Left lung (tissue), 10 donors: Measurements from ENCODE around the gene PIANP. TPM values are rescaled to one million over a fixed set of nuclear protein-coding genes. Genes with fewer than 3 reads are reported as not detected.
"Not testable (repeated sequence)": the region's sequence is repeated elsewhere in the genome, so short reads cannot be mapped to it uniquely, and the experiment has no call there.

ENCODE experiments used
- ATAC-seq: fragments of 200-7000 bp; cut with Tn5 transposase; one replicate; pipeline ENCODE4 v1.9.1; 2020; ENCODE audit warnings: moderate library complexity
- DNase-seq, 4 donors: peaks; one replicate each; pipeline ENCODE4 v3.0.0-alpha.2; 2013 to 2020
- H3K27ac ChIP-seq, 2 donors: fragments of 200-600 bp; sonication (generic) in 1 of 2; one replicate each; pipeline versions ENCODE4 v1.5.0 to v1.8.0; 2020 to 2021
- H3K27me3 ChIP-seq, 2 donors: fragments of 200-600 bp; sonication (generic) in 1 of 2; one replicate each; pipeline versions ENCODE4 v1.5.0 to v1.8.0; 2020 to 2021
- H3K36me3 ChIP-seq, 2 donors: fragments of 200-600 bp; sonication (generic) in 1 of 2; one replicate each; pipeline versions ENCODE4 v1.5.0 to v1.8.0; 2020 to 2021
- H3K4me1 ChIP-seq, 2 donors: fragments of 200-600 bp; one replicate each; pipeline ENCODE4 v1.8.0; 2021
- H3K4me3 ChIP-seq, 2 donors: fragments of 200-600 bp; sonication (generic) in 1 of 2; one replicate each; pipeline versions ENCODE4 v1.5.0 to v1.8.0; 2020 to 2021; ENCODE audit warnings: mild to moderate bottlenecking in 1 of 2
- H3K9me3 ChIP-seq, 2 donors: fragments of 200-600 bp; sonication (generic) in 1 of 2; one replicate each; pipeline versions ENCODE4 v1.5.0 to v1.8.0; 2020 to 2021
- CTCF ChIP-seq, 2 donors: fragments of 200-600 bp; sonication (generic) in 1 of 2; IDR thresholded peaks; one replicate each; pipeline versions ENCODE4 v1.5.0 to v1.8.0; 2021; ENCODE audit warnings: antibody characterized with exemption in 2 of 2
- intact Hi-C, 2 donors: fragments of 100-400 bp; cut with DNase I; formaldehyde crosslinking; loops; one replicate each; pipeline versions ENCODE4 v1.11.2 to v1.14.2; 2022
- polyA plus RNA-seq, 6 donors: library from polyadenylated mRNA; unstranded; fragments of 120-200 nt; gene quantifications; one replicate each; pipeline ENCODE4 v1.2.1, GENCODE V29; 2013; ENCODE audit not compliant: insufficient read length in 6 of 6
- total RNA-seq, 2 donors: library from RNA; stranded (reverse); fragmentation: NEBNext Ultra II Directional; extraction: Animal tissue kit (Norgen Biotek cat#: 25700); gene quantifications; one replicate each; pipeline ENCODE4 v1.2.1, GENCODE V29; 2021
- donor health status: DM: no; HTN: yes; CAD: no.
- donor health status: DM: no; HTN: no; CAD: no.

PIANP gene
- total and polyA plus RNA-seq, 8 donors = 0.18 to 8.0 (median 5.6) TPM

GRCh38 chr12:6742834-6743233 lies 42.2 kb upstream of the PIANP start:
- intact Hi-C loops = no loop called here
- ATAC-seq = no peak

GRCh38 chr12:6742080-6742479 lies 41.5 kb upstream of the PIANP start:
- ATAC-seq, H3K9me3 ChIP-seq, intact Hi-C loops, H3K4me3 ChIP-seq, DNase-seq, H3K27me3 ChIP-seq, H3K27ac ChIP-seq: not testable (repeated sequence)
- peaks cover 0 to 17% of the 10 kb centered on the region in 2 donors for H3K4me1 ChIP-seq
- peaks cover 0 to 10% of the 10 kb centered on the region in 2 donors for H3K36me3 ChIP-seq

More at GRCh38 chr12:6742834-6743233, 42.2 kb upstream of the PIANP start:
- DNase-seq = no peak
- TF ChIP-seq CTCF (IDR thresholded peaks at IDR 0.05) = no peak
- H3K36me3 ChIP-seq = peaks cover 0 to 18% of the 10 kb centered on the region in 2 donors
- no peak overlapping the region for H3K27ac ChIP-seq
- H3K4me1 ChIP-seq = peaks cover 0 to 17% of the 10 kb centered on the region in 2 donors
- H3K4me3 ChIP-seq = no peak overlapping the region
- no peaks in the 10 kb centered on the region for H3K9me3 ChIP-seq
- no peaks in the 10 kb centered on the region for H3K27me3 ChIP-seq

GRCh38 chr12:6736754-6737153 lies 36.1 kb upstream of the PIANP start:
- peaks cover 0 to 24% of the 10 kb centered on the region in 2 donors for H3K36me3 ChIP-seq

GRCh38 chr12:6735448-6736191 lies 35.0 kb upstream of the PIANP start:
- TF ChIP-seq CTCF (IDR thresholded peaks at IDR 0.05) = peak; percentile 65 to 67
- ATAC-seq (peak; percentile 98), DNase-seq (peak; percentile 26 to 84 (median 68))
- Histone ChIP-seq H3K36me3 (peaks cover 0 to 35% of the 10 kb centered on the region in 2 donors), H3K27ac (no peak overlapping the region), H3K4me3 (no peak overlapping the region), H3K4me1 (peaks cover 6 to 9% of the 10 kb centered on the region in 2 donors), H3K27me3 (no peaks in the 10 kb centered on the region), H3K9me3 (no peaks in the 10 kb centered on the region)
- intact Hi-C loops = no loop called here

More at GRCh38 chr12:6736754-6737153, 36.1 kb upstream of the PIANP start:
- no peak for DNase-seq
- H3K4me1 ChIP-seq = peaks cover 6 to 9% of the 10 kb centered on the region in 2 donors
- no peak overlapping the region for H3K4me3 ChIP-seq
- H3K9me3 ChIP-seq = no peaks in the 10 kb centered on the region
- no peaks in the 10 kb centered on the region for H3K27me3 ChIP-seq
- H3K27ac ChIP-seq = no peak overlapping the region
- no peak for TF ChIP-seq CTCF (IDR thresholded peaks at IDR 0.05)
- intact Hi-C loops = no loop called here
- ATAC-seq = no peak

GRCh38 chr12:6734506-6735387 lies 34.1 kb upstream of the PIANP start:
- no peak for TF ChIP-seq CTCF (IDR thresholded peaks at IDR 0.05)
- ATAC-seq = peak; percentile 69
- intact Hi-C loops = no loop called here
- H3K27ac ChIP-seq = no peak overlapping the region
- peaks cover 6 to 9% of the 10 kb centered on the region in 2 donors for H3K4me1 ChIP-seq
- DNase-seq = no peak
- H3K9me3 ChIP-seq = no peaks in the 10 kb centered on the region
- peaks cover 0 to 44% of the 10 kb centered on the region in 2 donors for H3K36me3 ChIP-seq
- no peaks in the 10 kb centered on the region for H3K27me3 ChIP-seq
- no peak overlapping the region for H3K4me3 ChIP-seq
